GM21529 (cell line): ENCODE results near the gene TRAPPC2L.
A peak's percentile ranks its signal among the peaks of the same experiment; 100 is the strongest.

Experiments used
- ATAC-seq: cut with Tn5 transposase; IDR thresholded peaks from one replicate; pipeline ENCODE4 v1.9.1; 2021; ENCODE audit not compliant: unreplicated experiment

TRAPPC2L gene

DNA sequence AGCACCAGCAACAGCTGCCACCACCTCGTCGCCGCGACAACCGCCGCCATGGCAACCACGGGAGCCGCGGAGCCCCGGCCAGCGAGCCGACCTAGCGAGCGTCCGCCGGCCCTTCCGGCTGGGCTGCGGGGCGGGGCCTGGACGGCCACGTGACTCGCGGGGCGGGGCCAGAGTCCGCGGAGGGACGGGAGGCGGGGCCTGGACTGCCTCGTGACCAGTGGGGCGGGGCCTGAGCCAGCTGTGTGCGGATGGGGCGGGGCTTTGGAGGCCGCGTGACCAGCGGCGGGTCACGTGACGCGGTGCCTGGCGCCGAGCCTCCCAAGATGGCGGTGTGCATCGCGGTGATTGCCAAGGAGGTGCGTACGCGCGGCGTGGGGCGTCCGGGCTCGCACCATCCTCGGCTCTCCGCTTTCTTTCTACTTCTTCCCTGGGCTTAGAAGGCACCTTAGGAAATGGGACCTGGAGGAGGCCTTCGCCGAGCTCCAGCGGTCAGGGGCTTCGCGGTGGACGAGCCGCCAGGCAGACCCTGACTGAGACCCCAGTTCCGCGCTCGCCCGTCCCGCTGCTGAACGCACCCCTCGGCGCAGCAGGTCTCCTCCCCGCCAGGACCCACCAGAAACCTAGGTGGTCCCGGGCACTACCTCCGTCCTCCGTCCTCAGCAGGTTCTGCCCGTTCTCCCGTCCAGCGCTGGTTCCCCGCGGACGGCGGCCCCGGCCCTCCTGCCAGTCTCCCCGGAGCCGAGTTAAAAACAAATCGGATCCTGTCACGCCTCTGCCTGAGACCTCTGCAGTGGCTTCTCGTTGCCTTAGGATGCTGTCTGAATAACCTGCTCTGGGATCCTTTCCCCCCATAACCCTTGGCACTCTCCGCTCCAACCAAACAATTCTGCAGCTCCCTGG lies at the start of gene TRAPPC2L, which contains the start of gene GALNS:
TRAPPC2L (plus strand) TSS at position 300 of the 900 bp plus-strand sequence; CDS start at position 324, 24 bp downstream.
GALNS (minus strand) TSS at position 120 of the 900 bp plus-strand sequence; CDS start at position 50, 70 bp downstream.
- peak; percentile 73 for ATAC-seq

- ATAC-seq, result no peak
Measured at GRCh38 chr16:88807142-88807625, 49.7 kb upstream of the TRAPPC2L start.

DNA sequence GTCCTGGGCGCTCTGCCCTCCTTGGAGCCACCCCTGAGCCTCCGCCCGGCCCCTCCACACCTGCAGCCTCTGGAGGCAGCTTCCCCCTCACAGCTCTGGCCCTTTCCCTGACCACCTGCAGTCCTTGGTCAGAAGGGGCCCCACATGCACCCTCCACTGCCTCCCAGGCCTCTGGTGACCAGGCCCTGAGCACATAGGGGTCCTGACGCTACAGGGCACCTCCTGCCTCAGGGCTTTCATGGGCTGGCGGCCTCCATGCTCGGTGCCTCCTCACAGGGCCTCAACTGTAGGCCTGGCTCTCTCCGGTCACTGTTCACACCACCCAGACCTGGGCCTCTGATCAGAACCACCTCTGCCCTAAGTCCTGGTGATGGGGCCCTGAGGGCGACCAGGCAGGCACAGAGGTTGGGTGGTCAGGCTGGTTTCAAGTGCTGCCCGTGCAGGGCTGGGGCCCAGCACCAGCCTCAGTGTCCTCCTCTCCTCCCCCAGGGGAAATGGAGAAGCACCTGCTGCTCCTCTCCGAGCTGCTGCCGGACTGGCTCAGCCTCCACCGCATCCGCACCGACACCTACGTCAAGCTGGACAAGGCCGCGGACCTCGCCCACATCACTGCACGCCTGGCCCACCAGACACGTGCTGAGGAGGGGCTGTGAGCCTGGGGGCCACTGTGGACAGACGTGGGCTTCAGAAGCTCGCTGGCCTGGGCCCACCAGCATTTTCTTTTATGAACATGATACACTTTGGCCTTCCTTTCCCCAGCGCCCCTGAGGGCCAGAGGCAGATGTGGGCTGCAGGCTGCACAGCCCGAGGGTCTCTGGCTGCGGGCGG lies 49.1 kb upstream of the TRAPPC2L start:
- no peak for ATAC-seq

DNA sequence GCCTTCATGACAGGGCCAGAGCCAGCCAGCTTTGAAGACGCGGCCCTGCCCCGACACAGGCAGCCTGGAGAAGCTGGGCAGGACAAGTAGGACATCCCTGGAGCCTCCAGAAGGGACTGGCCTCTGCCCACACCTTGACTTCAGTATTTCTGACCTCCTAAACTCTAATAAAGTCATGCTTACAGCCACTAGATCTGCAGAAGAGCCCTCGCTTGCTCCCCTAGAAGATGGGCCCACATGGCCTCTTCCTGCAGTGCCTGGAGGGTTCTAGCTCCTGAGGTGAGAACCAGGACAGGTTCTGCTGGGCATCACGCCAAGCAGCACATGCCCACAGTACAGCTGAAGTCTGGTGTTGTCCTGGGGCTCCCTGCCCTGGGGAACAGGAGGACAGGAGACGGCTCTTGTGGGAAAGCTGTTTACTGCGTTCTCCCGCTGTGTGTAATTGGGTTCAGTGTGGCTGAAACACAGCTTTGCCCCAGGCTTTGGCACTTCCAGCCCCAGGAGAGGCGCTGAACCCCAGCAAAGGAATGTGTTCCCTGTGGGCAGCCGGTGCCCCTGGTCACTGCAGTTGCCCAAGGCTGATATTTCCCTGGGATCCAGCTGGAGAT lies 47.8 kb upstream of the TRAPPC2L start:
- no peak for ATAC-seq

GRCh38 chr16:88809676-88810165 lies 47.2 kb upstream of the TRAPPC2L start:
- ATAC-seq, result no peak

DNA sequence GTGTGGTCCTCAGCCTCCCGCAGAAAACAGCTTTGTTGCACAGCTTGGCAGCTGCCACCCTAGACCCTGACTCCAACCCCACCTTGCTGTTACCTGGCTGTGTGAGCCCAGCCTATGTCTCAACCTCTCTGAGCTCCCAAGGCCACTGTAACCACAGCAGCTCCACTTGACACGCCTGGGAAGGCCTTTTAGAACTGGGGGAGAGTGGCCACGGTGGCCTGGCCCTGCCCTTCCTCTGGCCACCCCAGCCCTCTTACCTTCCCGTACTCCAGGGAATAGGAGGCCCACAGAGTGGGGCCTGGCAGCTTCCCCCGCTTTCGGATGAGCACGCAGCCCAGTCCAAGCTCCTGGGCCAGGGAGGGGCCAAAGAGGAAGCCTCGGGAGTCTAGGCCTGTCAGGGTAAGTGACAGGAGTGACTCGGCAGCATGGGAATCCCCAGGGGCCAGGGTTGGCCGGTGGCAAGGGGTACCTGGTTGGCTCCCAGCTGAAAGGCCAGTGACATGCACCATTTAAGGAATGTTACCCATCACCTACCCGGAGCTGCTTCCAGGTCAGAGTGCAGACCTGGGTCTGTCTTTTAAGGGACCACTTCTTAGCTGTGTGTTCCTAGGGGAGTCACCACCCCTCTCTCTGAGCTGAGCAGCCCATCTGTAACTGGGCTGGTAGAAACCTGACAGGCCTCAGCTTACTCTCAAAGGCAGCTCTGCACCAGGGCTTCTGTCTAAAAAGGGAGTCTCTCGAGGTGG lies 46.6 kb upstream of the TRAPPC2L start:
- ATAC-seq, result no peak

- peak; percentile 44 for ATAC-seq
Measured at GRCh38 chr16:88810912-88811768, 45.8 kb upstream of the TRAPPC2L start.

GRCh38 chr16:88811769-88812512 lies 45.0 kb upstream of the TRAPPC2L start, which contains the start of gene APRT:
TSS of gene APRT (minus strand) at chr16:88811928. CDS start at chr16:88811899, 29 bp downstream.
- peak; percentile 63 for ATAC-seq

DNA sequence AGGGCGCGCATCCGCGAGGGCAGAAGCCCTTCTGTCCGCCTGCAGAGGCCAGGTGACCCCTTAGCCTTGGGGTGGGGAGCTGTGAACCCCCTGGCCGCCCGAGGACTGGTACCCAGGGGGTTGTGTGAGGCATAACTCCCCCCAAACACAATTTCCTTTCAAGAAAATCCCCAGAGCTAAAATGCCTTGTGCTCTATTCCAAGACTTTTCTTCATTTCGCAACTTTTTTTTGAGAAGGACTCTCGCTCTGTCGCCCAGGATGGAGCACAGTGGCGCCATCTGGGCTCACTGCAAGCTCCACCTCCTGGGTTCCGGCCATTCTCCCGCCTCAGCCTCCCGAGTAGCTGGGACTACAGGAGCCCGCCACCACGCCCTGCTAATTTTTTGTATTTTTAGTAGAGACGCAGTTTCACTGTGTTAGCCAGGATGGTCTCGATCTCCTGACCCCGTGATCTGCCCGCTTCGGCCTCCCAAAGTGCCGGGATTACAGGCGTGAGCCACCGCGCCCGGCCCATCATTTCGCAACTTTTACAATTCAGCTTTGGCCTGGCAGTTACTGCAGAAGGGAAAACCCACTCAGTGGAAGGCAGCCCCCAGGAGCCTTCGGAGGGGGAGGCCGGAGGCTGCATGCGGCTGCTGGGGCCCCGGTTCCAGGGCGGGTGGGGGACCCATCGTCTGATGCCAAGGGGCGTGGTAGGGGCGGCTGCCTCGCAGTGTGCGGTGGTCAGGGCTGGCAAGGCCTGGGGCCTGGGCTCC lies 44.2 kb upstream of the TRAPPC2L start:
- ATAC-seq, result no peak

DNA sequence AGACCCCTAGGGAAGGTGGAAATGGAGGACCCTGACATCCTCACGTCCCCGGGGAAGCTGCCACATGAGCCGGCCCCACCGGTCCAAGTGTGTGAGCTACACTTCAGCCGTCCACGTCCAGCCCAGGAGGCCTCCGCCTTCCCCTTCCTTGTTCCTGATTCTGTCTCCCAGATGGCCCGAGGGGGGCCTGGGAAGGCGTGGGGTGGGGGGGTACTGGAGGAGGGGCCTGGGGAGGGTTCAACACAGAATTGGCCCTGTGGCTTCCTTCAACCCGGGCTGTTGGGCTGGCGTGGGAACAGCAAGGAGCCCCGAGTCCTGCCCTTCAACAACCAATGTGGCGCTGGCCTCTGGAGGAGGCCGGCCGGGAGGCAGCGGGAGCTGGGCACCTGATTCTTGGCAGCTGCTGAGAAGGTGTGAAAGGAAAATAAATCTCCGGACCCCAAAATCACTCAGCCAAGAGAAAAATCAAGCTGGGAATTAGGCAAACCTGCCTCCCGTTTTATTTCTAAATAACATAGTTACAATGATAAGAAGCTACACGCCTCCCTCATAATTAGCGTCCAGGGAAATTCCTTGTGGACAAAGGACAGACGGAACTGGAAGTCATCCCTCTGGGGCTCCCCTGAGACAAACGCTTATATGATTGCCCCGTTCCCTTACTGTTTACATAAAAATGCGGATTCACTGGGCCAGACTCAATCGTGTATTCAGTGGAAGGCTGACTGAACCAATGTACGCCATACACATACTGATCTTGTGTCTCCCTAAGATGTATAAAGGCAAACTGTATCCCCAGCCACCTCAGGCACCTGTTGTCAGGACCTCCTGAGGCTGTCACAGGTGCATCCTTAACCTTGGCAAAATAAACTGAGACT lies 43.4 kb upstream of the TRAPPC2L start:
- ATAC-seq, result no peak

DNA sequence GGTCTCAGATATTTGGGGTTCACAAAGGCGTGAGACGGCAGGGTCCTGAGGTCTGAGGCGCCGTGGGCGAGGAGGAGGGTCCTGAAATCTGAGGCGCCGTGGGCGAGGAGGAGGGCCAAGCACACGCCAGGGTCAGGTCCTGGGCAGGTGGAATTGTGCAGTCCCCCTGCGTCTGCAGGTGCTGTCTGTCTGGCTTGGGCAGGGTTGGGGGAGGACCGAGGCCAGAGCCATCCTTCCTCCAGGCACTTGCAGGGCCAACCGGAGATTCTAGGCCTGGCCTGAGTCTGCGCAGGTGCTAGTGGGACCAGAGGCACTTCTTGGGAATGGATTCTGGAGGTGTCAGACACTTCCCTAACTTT lies 42.8 kb upstream of the TRAPPC2L start:
- no peak for ATAC-seq

DNA sequence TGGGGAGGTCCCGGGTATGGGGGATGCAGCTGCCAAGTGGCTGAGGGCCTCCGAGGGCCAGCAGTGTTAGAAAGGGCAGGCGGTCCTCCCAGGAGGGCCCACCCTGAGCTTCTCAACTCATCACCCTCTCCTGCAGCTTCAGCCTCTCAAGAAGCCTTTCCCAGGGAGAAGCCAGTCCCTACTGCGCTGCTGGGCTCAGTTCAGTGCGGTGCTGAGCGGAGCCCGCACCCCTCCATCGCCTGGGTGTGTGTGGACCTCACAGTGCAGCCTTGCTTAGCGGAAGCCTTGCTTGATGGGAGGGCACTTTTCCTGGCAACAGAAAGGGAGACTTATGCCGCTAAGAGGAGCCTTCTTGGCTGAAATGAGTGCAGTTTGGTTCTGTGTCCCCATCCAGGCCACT lies 41.7 kb upstream of the TRAPPC2L start:
- no peak for ATAC-seq

DNA sequence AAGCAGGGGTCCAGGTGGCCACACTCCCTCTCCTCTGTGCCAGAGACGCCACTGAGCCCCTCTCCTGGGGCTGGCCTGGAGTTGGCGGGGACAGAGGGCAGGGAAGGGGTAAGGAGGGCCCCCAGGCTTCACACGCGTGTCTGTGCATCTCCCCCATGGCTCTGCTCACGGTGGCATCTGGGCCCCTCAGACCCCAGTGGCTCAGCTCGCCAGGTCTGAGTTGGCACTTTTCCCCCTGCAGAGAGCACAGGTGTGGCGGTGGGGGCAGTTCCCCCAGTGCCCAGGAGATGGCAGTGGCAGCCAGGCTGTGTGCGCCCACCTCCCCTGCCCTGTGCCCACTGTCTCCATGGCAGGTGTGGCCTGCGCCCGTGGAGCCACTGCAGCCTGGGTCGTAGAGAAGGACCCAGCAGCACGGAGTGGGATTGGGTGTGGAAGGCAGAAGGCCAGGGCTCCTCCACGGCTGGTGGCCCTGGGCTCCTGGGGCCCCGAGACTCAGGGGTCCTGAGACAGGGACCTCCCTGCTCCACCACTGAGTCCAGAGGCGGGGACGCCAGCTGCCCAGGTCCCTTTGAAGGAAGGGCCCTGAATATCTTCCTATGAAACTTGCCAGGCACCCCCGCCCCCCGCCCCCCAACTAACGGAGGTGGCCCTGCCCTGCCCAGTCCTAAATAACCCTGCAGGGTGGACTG lies 40.9 kb upstream of the TRAPPC2L start:
- ATAC-seq, result no peak

DNA sequence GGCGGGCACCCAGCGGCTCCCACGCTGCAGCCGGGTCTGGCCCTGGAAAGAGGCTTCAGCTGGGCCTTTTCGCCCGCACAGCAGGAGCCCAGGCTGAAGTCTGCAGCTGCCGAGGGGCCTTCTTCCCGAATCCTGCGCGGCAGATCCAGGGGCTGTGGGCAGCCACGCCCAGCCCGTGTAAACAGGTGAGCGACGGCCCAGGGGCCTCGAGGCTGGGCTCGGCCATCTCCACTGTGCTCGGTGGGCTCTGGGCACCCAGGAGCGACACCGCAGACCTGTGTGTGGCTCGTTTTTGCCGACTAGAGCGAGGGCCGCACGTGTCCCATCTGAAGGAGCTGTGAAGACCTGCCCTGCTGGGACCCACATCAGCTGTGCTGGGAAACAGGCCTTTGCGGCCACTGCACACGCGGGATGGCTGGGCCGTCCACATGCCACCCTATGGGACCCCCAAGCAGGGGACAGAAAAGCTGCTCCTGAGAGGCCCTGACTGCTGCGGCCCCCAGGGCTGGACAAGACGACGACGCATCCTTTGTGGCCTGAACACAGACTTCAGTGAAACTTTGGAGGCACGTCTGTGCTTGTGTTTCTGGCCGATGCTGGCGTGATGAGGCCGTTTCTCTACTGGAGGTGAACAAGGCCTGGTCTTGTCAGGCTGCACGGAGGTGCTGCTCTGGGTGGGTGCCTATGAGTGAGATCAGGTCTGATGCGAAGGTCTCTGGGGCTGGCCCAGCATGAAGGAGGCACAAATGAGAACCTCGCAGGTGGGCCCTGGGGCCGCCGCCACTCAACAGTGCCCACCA lies 40.0 kb upstream of the TRAPPC2L start:
- ATAC-seq, result no peak

GRCh38 chr16:88817785-88818574 lies 38.9 kb upstream of the TRAPPC2L start:
- no peak for ATAC-seq
